ENCODE data around the gene ZMYND8. TPM values are rescaled to one million over a fixed set of nuclear protein-coding genes. Genes with fewer than 3 reads are reported as not detected.

The ZMYND8 gene
- total RNA-seq, 1 donor from 2014 or later = 42.6 TPM

- no peaks in the 10 kb centered on the region for H3K36me3 Mint-ChIP-seq (ENCODE audit: low read depth)
- H3K9me3 Mint-ChIP-seq = no peaks in the 10 kb centered on the region
- peaks cover 16% of the 10 kb centered on the region for H3K4me1 Mint-ChIP-seq (ENCODE audit: low read depth)
- peak overlapping the region; percentile 59 for H3K27ac Mint-ChIP-seq
- H3K4me3 Mint-ChIP-seq = no peak overlapping the region
- intact Hi-C loops (cut with micrococcal nuclease) = loop anchor here (1.0 to 5.0 kb wide), 5 partner anchors 75 to 1424 kb away; partner anchors contain the start of gene NCOA3
- no peaks in the 10 kb centered on the region for H3K27me3 Mint-ChIP-seq (ENCODE audit: insufficient read depth)
- no peak for DNase-seq (ENCODE audit: low spot score)
Observed at GRCh38 chr20:47198254-47198671, 158.2 kb downstream of the ZMYND8 start.

- intact Hi-C loops (cut with micrococcal nuclease) = loop anchor here (1.0 to 5.0 kb wide), 5 partner anchors 188 to 1426 kb away; partner anchors contain the start of gene NCOA3
- Mint-ChIP-seq H3K9me3 (no peaks in the 10 kb centered on the region), H3K4me1 (ENCODE audit: low read depth) (peaks cover 16% of the 10 kb centered on the region), H3K4me3 (no peak overlapping the region), H3K27ac (no peak overlapping the region), H3K27me3 (ENCODE audit: insufficient read depth) (peaks cover 3% of the 10 kb centered on the region), H3K36me3 (ENCODE audit: low read depth) (no peaks in the 10 kb centered on the region)
- DNase-seq (ENCODE audit: low spot score) = peak; percentile 67
Observed at GRCh38 chr20:47196091-47197081, 160.1 kb downstream of the ZMYND8 start.

GRCh38 chr20:47195573-47195972 lies 160.9 kb downstream of the ZMYND8 start:
- no peak overlapping the region for H3K4me3 Mint-ChIP-seq
- H3K36me3 Mint-ChIP-seq (ENCODE audit: low read depth) = no peaks in the 10 kb centered on the region
- DNase-seq (ENCODE audit: low spot score) = no peak
- intact Hi-C loops (cut with micrococcal nuclease) = loop anchor here (5.0 kb wide), 3 partner anchors 307 to 1427 kb away; partner anchors contain the start of gene NCOA3
- H3K27me3 Mint-ChIP-seq (ENCODE audit: insufficient read depth) = peaks cover 3% of the 10 kb centered on the region
- H3K4me1 Mint-ChIP-seq (ENCODE audit: low read depth) = peaks cover 16% of the 10 kb centered on the region
- H3K9me3 Mint-ChIP-seq = no peaks in the 10 kb centered on the region
- H3K27ac Mint-ChIP-seq = no peak overlapping the region

- no peak overlapping the region for H3K27ac Mint-ChIP-seq
- no peaks in the 10 kb centered on the region for H3K36me3 Mint-ChIP-seq (ENCODE audit: low read depth)
- no peaks in the 10 kb centered on the region for H3K9me3 Mint-ChIP-seq
- no peak for DNase-seq (ENCODE audit: low spot score)
- H3K27me3 Mint-ChIP-seq (ENCODE audit: insufficient read depth) = peaks cover 3% of the 10 kb centered on the region
- H3K4me3 Mint-ChIP-seq = no peak overlapping the region
- intact Hi-C loops (cut with micrococcal nuclease) = no loop called here
- peaks cover 13% of the 10 kb centered on the region for H3K4me1 Mint-ChIP-seq (ENCODE audit: low read depth)
Observed at GRCh38 chr20:47191956-47192355, 164.5 kb downstream of the ZMYND8 start.

GRCh38 chr20:47191074-47191673 lies 165.3 kb downstream of the ZMYND8 start:
- intact Hi-C loops (cut with micrococcal nuclease) = no loop called here
- no peaks in the 10 kb centered on the region for H3K36me3 Mint-ChIP-seq (ENCODE audit: low read depth)

GRCh38 chr20:47189060-47189459 lies 167.4 kb downstream of the ZMYND8 start:
- Mint-ChIP-seq H3K36me3 (ENCODE audit: low read depth) (no peaks in the 10 kb centered on the region), H3K27ac (no peak overlapping the region), H3K4me3 (no peak overlapping the region), H3K9me3 (no peaks in the 10 kb centered on the region), H3K27me3 (ENCODE audit: insufficient read depth) (peaks cover 3% of the 10 kb centered on the region), H3K4me1 (ENCODE audit: low read depth) (peaks cover 5% of the 10 kb centered on the region)
- intact Hi-C loops (cut with micrococcal nuclease) = no loop called here
- no peak for DNase-seq (ENCODE audit: low spot score)

More at GRCh38 chr20:47191074-47191673, 165.3 kb downstream of the ZMYND8 start:
- H3K27me3 Mint-ChIP-seq (ENCODE audit: insufficient read depth) = peaks cover 3% of the 10 kb centered on the region
- H3K4me3 Mint-ChIP-seq = no peak overlapping the region
- DNase-seq (ENCODE audit: low spot score) = no peak
- no peak overlapping the region for H3K27ac Mint-ChIP-seq
- no peaks in the 10 kb centered on the region for H3K9me3 Mint-ChIP-seq
- peaks cover 6% of the 10 kb centered on the region for H3K4me1 Mint-ChIP-seq (ENCODE audit: low read depth)

GRCh38 chr20:47188540-47188939 lies 168.0 kb downstream of the ZMYND8 start:
- no peak for DNase-seq (ENCODE audit: low spot score)
- Mint-ChIP-seq H3K27ac (no peak overlapping the region), H3K4me1 (ENCODE audit: low read depth) (peaks cover 5% of the 10 kb centered on the region), H3K36me3 (ENCODE audit: low read depth) (no peaks in the 10 kb centered on the region), H3K4me3 (no peak overlapping the region), H3K27me3 (ENCODE audit: insufficient read depth) (peaks cover 3% of the 10 kb centered on the region), H3K9me3 (no peaks in the 10 kb centered on the region)
- intact Hi-C loops (cut with micrococcal nuclease) = no loop called here

GRCh38 chr20:47187450-47188195 lies 168.9 kb downstream of the ZMYND8 start:
- Mint-ChIP-seq H3K4me3 (no peak overlapping the region), H3K9me3 (no peaks in the 10 kb centered on the region), H3K4me1 (ENCODE audit: low read depth) (peaks cover 5% of the 10 kb centered on the region), H3K27me3 (ENCODE audit: insufficient read depth) (peaks cover 3% of the 10 kb centered on the region), H3K27ac (no peak overlapping the region), H3K36me3 (ENCODE audit: low read depth) (no peaks in the 10 kb centered on the region)
- no peak for DNase-seq (ENCODE audit: low spot score)
- intact Hi-C loops (cut with micrococcal nuclease) = no loop called here

- peaks cover 3% of the 10 kb centered on the region for H3K9me3 Mint-ChIP-seq
- intact Hi-C loops (cut with micrococcal nuclease) = no loop called here
- peaks cover 7% of the 10 kb centered on the region for H3K4me1 Mint-ChIP-seq (ENCODE audit: low read depth)
- no peaks in the 10 kb centered on the region for H3K27me3 Mint-ChIP-seq (ENCODE audit: insufficient read depth)
- no peak overlapping the region for H3K4me3 Mint-ChIP-seq
- DNase-seq (ENCODE audit: low spot score) = no peak
- H3K36me3 Mint-ChIP-seq (ENCODE audit: low read depth) = no peaks in the 10 kb centered on the region
- no peak overlapping the region for H3K27ac Mint-ChIP-seq
Observed at GRCh38 chr20:47183367-47183766, 173.1 kb downstream of the ZMYND8 start.

- H3K27me3 Mint-ChIP-seq (ENCODE audit: insufficient read depth) = no peaks in the 10 kb centered on the region
- no peaks in the 10 kb centered on the region for H3K36me3 Mint-ChIP-seq (ENCODE audit: low read depth)
- H3K4me3 Mint-ChIP-seq = no peak overlapping the region
- H3K4me1 Mint-ChIP-seq (ENCODE audit: low read depth) = peaks cover 4% of the 10 kb centered on the region
- peaks cover 3% of the 10 kb centered on the region for H3K9me3 Mint-ChIP-seq
- DNase-seq (ENCODE audit: low spot score) = no peak
- intact Hi-C loops (cut with micrococcal nuclease) = no loop called here
- no peak overlapping the region for H3K27ac Mint-ChIP-seq
Observed at GRCh38 chr20:47181056-47181862, 175.2 kb downstream of the ZMYND8 start.

- peaks cover 4% of the 10 kb centered on the region for H3K4me1 Mint-ChIP-seq (ENCODE audit: low read depth)
- H3K9me3 Mint-ChIP-seq = peaks cover 3% of the 10 kb centered on the region
- intact Hi-C loops (cut with micrococcal nuclease) = no loop called here
- no peaks in the 10 kb centered on the region for H3K27me3 Mint-ChIP-seq (ENCODE audit: insufficient read depth)
- no peak overlapping the region for H3K4me3 Mint-ChIP-seq
- no peak for DNase-seq (ENCODE audit: low spot score)
- no peak overlapping the region for H3K27ac Mint-ChIP-seq
- H3K36me3 Mint-ChIP-seq (ENCODE audit: low read depth) = no peaks in the 10 kb centered on the region
Observed at GRCh38 chr20:47179267-47179666, 177.2 kb downstream of the ZMYND8 start.

GRCh38 chr20:47178851-47179250 lies 177.6 kb downstream of the ZMYND8 start:
- DNase-seq (ENCODE audit: low spot score) = no peak
- Mint-ChIP-seq H3K4me3 (no peak overlapping the region), H3K4me1 (ENCODE audit: low read depth) (peaks cover 4% of the 10 kb centered on the region), H3K36me3 (ENCODE audit: low read depth) (no peaks in the 10 kb centered on the region), H3K27me3 (ENCODE audit: insufficient read depth) (no peaks in the 10 kb centered on the region), H3K9me3 (peaks cover 3% of the 10 kb centered on the region), H3K27ac (no peak overlapping the region)
- intact Hi-C loops (cut with micrococcal nuclease) = no loop called here
